Measurements from ENCODE around the gene GCSAML.

Gene GCSAML

GRCh38 chr1:247576514-247576913 is 27.6 kb downstream of the GCSAML start:
- FAIRE-seq: no peak

- FAIRE-seq: no peak
Observed at GRCh38 chr1:247578946-247579460, 30.1 kb downstream of the GCSAML start.

GRCh38 chr1:247588060-247588459 is 39.1 kb downstream of the GCSAML start, which contains the start of gene OR2G2:
OR2G2 (plus strand) TSS chr1:247588360; CDS start chr1:247588360, 0 bp downstream.
- no peak for FAIRE-seq

- FAIRE-seq: no peak
Observed at GRCh38 chr1:247605286-247605685, 56.4 kb downstream of the GCSAML start, which contains the start of gene OR2G3. OR2G3 (plus strand) TSS chr1:247605586; CDS start chr1:247605586, 0 bp downstream.

GRCh38 chr1:247613405-247613804 is 64.5 kb downstream of the GCSAML start:
- no peak for FAIRE-seq

GRCh38 chr1:247614625-247615024 is 65.7 kb downstream of the GCSAML start:
- no peak for FAIRE-seq
